Left lung (tissue), 10 donors: ENCODE data around the gene KIF13A. TPM values are rescaled to one million over a fixed set of nuclear protein-coding genes. Genes with fewer than 3 reads are reported as not detected.

Source experiments
- ATAC-seq: fragments of 200-7000 bp; cut with Tn5 transposase; one replicate; pipeline ENCODE4 v1.9.1; 2020; ENCODE audit warnings: moderate library complexity
- DNase-seq, 4 donors: peaks; one replicate each; pipeline ENCODE4 v3.0.0-alpha.2; 2013 to 2020
- H3K27ac ChIP-seq, 2 donors: fragments of 200-600 bp; sonication (generic) in 1 of 2; one replicate each; pipeline versions ENCODE4 v1.5.0 to v1.8.0; 2020 to 2021
- H3K27me3 ChIP-seq, 2 donors: fragments of 200-600 bp; sonication (generic) in 1 of 2; one replicate each; pipeline versions ENCODE4 v1.5.0 to v1.8.0; 2020 to 2021
- H3K36me3 ChIP-seq, 2 donors: fragments of 200-600 bp; sonication (generic) in 1 of 2; one replicate each; pipeline versions ENCODE4 v1.5.0 to v1.8.0; 2020 to 2021
- H3K4me1 ChIP-seq, 2 donors: fragments of 200-600 bp; one replicate each; pipeline ENCODE4 v1.8.0; 2021
- H3K4me3 ChIP-seq, 2 donors: fragments of 200-600 bp; sonication (generic) in 1 of 2; one replicate each; pipeline versions ENCODE4 v1.5.0 to v1.8.0; 2020 to 2021; ENCODE audit warnings: mild to moderate bottlenecking in 1 of 2
- H3K9me3 ChIP-seq, 2 donors: fragments of 200-600 bp; sonication (generic) in 1 of 2; one replicate each; pipeline versions ENCODE4 v1.5.0 to v1.8.0; 2020 to 2021
- intact Hi-C, 2 donors: fragments of 100-400 bp; cut with DNase I; formaldehyde crosslinking; loops; one replicate each; pipeline versions ENCODE4 v1.11.2 to v1.14.2; 2022
- polyA plus RNA-seq, 6 donors: library from polyadenylated mRNA; unstranded; fragments of 120-200 nt; gene quantifications; one replicate each; pipeline ENCODE4 v1.2.1, GENCODE V29; 2013; ENCODE audit not compliant: insufficient read length in 6 of 6
- total RNA-seq, 2 donors: library from RNA; stranded (reverse); fragmentation: NEBNext Ultra II Directional; extraction: Animal tissue kit (Norgen Biotek cat#: 25700); gene quantifications; one replicate each; pipeline ENCODE4 v1.2.1, GENCODE V29; 2021
- TF ChIP-seq, protein P1 (sequence below), 2 donors: fragments of 200-600 bp; sonication (generic) in 1 of 2; IDR thresholded peaks; one replicate each; pipeline versions ENCODE4 v1.5.0 to v1.8.0; 2021; ENCODE audit warnings: antibody characterized with exemption in 2 of 2
- donor health status: DM: no; HTN: yes; CAD: no.
- donor health status: DM: no; HTN: no; CAD: no.

The KIF13A gene
- total and polyA plus RNA-seq, 8 donors = 42.1 to 50.1 (median 46.3) TPM

DNA sequence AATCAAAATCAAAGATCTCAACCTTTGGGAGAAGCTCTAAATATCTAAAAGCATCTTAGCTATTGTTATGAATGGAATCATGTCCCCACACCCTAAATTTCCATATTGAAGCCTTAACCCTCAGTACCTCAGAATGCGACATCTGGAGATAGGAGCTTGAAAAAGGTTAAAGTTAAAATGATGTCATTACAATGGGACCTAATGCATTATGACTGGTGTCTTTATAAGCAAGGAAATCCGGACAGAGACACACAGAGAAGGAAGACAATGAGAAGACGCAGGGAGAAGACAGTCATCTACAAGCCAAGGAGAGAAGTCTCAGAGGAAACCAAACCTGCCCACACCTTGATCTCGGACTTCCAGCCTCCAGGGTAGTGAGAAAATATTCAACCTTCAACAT, 46.1 kb downstream of the KIF13A start:
- TF ChIP-seq, protein P1, sequence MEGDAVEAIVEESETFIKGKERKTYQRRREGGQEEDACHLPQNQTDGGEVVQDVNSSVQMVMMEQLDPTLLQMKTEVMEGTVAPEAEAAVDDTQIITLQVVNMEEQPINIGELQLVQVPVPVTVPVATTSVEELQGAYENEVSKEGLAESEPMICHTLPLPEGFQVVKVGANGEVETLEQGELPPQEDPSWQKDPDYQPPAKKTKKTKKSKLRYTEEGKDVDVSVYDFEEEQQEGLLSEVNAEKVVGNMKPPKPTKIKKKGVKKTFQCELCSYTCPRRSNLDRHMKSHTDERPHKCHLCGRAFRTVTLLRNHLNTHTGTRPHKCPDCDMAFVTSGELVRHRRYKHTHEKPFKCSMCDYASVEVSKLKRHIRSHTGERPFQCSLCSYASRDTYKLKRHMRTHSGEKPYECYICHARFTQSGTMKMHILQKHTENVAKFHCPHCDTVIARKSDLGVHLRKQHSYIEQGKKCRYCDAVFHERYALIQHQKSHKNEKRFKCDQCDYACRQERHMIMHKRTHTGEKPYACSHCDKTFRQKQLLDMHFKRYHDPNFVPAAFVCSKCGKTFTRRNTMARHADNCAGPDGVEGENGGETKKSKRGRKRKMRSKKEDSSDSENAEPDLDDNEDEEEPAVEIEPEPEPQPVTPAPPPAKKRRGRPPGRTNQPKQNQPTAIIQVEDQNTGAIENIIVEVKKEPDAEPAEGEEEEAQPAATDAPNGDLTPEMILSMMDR (IDR thresholded peaks at IDR 0.05) = no peak

DNA sequence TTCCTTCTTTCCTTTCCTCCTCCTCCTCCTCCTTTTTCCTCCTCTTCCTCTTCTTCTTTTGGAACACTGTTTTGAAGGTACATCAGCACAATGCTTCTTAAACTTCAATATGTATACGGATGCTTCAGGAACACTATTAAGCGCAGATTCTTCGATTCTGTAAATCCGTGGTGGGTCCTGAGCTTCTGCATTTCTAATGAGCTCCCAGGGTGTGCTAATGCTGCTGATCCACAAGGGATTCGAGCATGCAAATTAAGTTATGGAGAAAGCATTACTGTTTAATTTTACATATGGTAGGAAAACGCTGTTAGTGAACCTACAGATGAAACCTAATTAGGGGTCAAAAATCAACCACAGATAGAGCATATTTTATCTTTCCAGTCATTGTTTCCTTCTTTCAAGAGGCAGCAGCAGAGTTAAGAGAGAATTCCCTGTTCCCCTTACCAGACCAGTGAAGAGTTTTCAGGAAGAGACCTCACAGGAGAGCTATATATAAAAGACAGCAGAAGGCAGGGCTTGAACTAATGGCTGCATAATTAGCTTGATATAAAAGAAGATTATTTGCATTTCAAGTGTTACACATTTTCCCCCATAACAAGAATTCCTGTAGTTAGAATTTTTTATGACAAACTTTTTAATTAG, 47.2 kb downstream of the KIF13A start:
- H3K4me3 ChIP-seq = no peak overlapping the region
- H3K36me3 ChIP-seq = no peaks in the 10 kb centered on the region
- TF ChIP-seq, protein P1 (IDR thresholded peaks at IDR 0.05) = no peak
- H3K4me1 ChIP-seq = peaks cover 3 to 24% of the 10 kb centered on the region in 2 donors
- DNase-seq (no peak), ATAC-seq (no peak)
- H3K27me3 ChIP-seq = no peaks in the 10 kb centered on the region
- intact Hi-C loops = no loop called here
- no peaks in the 10 kb centered on the region for H3K9me3 ChIP-seq
- H3K27ac ChIP-seq = no peak overlapping the region

More for the DNA sequence above, 46.1 kb downstream of the KIF13A start:
- Histone ChIP-seq H3K4me3 (no peak overlapping the region), H3K4me1 (peaks cover 3 to 14% of the 10 kb centered on the region in 2 donors), H3K36me3 (no peaks in the 10 kb centered on the region), H3K27me3 (no peaks in the 10 kb centered on the region), H3K9me3 (no peaks in the 10 kb centered on the region), H3K27ac (no peak overlapping the region)
- ATAC-seq (no peak), DNase-seq (no peak)
- intact Hi-C loops = no loop called here

DNA sequence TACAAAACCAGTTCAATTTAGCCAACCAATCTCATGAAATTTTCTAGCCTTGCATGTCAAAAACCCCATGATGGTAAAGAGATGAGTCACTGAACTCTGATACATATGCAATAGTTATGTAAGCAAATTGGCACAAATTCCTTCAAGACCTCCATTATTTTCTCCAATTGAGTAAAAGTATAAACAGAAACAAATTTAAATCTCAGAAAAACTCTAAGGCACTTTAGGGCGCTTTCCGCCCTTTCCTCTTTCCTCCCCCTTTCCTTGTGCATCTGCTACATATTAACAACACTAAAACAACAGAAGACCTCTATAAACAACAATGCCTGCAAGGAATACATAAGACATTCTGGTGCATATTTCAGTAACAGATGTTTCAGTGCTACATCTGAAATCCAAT, 48.5 kb downstream of the KIF13A start:
- no peak overlapping the region for H3K4me3 ChIP-seq
- intact Hi-C loops = no loop called here
- no peaks in the 10 kb centered on the region for H3K36me3 ChIP-seq
- ATAC-seq (no peak), DNase-seq (no peak)
- TF ChIP-seq, protein P1 (IDR thresholded peaks at IDR 0.05) = no peak
- H3K27me3 ChIP-seq = no peaks in the 10 kb centered on the region
- no peaks in the 10 kb centered on the region for H3K9me3 ChIP-seq
- H3K27ac ChIP-seq = no peak overlapping the region
- peaks cover 3 to 36% of the 10 kb centered on the region in 2 donors for H3K4me1 ChIP-seq

DNA sequence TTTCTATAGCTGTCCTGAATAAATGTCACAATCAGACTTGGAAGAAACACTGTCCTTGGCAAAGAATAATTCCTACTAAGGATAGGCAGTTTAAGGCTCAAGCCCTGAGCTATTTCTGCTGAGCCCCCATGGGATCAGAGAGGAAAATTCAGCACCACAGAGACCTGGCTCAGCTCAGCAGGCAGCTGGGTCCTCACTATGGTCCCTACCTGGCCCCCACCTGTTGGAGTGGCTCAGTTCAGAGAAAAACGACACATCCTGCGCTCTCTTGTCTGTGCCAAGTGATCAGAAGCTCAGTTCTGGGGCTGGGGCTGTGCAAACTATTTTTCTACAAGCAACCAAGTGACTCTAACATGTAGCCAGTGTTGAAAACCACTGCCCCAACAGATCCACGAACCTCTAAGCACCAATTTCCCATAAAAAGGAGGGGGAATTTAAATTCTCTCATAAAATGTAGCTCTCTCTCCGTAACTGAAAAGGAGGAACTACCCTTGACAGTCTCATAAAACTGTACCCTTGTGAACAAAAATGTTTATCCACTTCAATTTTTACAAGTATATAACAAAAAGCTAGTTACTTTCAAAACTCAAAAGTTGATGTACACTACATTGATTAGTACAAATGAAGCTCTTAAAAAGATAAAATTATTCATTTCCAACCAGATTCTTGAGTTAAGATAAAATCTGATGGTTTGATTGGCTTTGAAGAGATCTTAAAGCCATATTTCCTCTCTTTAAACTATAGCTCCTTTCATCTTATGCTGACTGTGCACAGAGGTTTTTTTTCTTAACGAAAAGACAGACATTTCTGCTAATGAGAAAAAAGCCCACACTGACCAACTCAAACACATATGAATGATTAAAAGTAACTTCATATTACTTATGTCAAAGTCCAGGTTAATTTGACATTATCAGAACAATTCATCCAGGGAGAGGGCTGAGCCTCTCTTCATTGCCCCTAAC, 52.0 kb downstream of the KIF13A start:
- H3K9me3 ChIP-seq = no peaks in the 10 kb centered on the region
- no peaks in the 10 kb centered on the region for H3K36me3 ChIP-seq
- DNase-seq (no peak), ATAC-seq (no peak)
- TF ChIP-seq, protein P1 (IDR thresholded peaks at IDR 0.05) = no peak
- intact Hi-C loops = no loop called here
- H3K27ac ChIP-seq = peak overlapping the region in 1 of 2 donors; percentile 4
- no peaks in the 10 kb centered on the region for H3K27me3 ChIP-seq
- H3K4me1 ChIP-seq = peaks cover 14 to 69% of the 10 kb centered on the region in 2 donors
- H3K4me3 ChIP-seq = no peak overlapping the region

DNA sequence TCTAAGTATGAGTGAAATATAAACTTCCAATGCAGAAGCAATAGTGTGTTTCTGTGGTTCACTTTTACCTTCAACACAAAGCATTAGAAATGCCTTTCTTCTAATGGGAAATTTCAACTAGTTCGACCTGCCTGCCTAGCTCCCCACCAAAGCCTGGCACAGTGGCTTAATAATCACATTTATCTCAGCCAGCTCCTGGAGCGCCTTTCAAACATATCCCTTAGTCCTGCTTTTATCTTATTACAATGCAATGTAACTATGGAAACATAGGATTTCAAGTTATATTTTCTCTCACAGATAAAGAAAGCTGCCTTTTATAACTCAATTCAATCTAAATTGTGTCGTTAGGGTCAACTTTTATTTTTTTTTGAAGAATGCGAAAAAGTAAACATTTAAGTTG, 53.7 kb downstream of the KIF13A start:
- TF ChIP-seq, protein P1 (IDR thresholded peaks at IDR 0.05) = no peak
- Histone ChIP-seq H3K4me1 (peaks cover 15 to 81% of the 10 kb centered on the region in 2 donors), H3K9me3 (no peaks in the 10 kb centered on the region), H3K27me3 (no peaks in the 10 kb centered on the region), H3K4me3 (no peak overlapping the region), H3K27ac (peak overlapping the region; percentile 75 to 85), H3K36me3 (no peaks in the 10 kb centered on the region)
- intact Hi-C loops = no loop called here
- ATAC-seq = no peak
- no peak for DNase-seq
